HG03060 (cell line): ENCODE data around the gene GPR39.

ENCODE experiments used
- ATAC-seq: cut with Tn5 transposase; IDR thresholded peaks from one replicate; pipeline ENCODE4 v1.9.1; 2021; ENCODE audit warnings: low read depth, moderate number of reproducible peaks; ENCODE audit not compliant: unreplicated experiment

Gene GPR39

GRCh38 chr2:132623096-132623839 is 206.7 kb downstream of the GPR39 start:
- no peak for ATAC-seq

GRCh38 chr2:132627536-132627935 is 210.9 kb downstream of the GPR39 start:
- ATAC-seq, result no peak

- ATAC-seq, result no peak
These were observed 215.5 kb downstream of the GPR39 start for GRCh38 chr2:132632000-132632649.

- no peak for ATAC-seq
These were observed 217.0 kb downstream of the GPR39 start for GRCh38 chr2:132633635-132634034.

DNA sequence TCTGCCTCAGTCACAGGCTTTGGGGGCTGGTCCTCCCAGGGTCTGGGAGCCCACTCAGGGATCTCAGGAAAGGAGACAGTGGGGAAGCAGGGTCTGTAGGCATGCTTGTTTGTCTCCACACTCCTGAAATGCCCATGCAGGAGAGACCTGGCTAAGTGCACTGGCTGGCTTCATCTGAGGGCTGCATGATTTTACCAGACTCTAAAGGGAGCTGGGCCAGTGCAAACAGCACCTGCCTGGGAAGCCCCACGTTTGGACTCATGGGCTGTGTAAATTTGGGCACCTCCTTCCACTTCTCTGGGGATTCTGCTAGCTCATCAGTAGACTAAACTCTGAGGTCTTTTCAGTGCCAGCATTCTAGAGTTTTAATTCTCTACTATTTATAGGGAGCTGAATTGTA is 219.7 kb downstream of the GPR39 start:
- no peak for ATAC-seq

- ATAC-seq, result no peak
These were observed 221.9 kb downstream of the GPR39 start for GRCh38 chr2:132638313-132639040.

- no peak for ATAC-seq
These were observed 223.5 kb downstream of the GPR39 start for GRCh38 chr2:132640116-132640515.

DNA sequence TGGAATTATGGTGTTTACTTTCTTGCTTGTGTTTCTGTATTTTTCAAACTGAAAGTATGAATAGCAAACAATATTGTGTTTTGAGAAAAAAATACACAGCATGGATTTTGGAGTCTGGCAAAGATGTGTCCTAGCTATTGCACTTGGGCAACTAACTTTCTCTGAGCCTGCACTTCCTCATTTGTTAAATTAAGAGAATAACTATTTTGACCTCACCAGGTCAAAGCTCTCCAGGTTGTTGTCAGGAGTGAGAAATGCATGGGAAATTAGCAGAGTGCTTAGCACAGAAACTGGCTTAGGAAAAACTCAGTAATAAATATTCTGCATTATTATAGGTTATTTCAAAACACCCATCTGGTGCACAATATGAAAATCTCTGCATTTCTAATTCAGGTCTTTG is 225.2 kb downstream of the GPR39 start:
- ATAC-seq, result no peak

DNA sequence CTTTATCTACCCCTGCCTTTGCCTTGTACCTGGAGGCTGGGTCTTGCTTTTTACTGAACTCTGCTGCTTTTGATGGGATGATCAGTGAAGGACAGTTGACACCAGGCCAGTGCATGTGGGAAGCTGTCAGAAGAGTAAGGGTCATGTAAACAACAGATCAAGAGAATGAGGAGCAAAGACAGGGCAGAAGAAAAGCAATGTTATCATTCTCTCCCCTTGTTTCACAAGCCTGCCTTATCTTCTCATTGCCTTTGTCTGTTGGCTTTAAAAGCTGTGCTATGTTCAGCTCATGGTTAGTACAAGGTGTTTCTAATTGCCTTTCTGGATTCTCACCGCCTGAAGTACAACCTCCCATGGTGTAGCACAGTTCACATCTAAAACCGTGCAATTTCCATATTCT is 225.8 kb downstream of the GPR39 start:
- ATAC-seq, result no peak

DNA sequence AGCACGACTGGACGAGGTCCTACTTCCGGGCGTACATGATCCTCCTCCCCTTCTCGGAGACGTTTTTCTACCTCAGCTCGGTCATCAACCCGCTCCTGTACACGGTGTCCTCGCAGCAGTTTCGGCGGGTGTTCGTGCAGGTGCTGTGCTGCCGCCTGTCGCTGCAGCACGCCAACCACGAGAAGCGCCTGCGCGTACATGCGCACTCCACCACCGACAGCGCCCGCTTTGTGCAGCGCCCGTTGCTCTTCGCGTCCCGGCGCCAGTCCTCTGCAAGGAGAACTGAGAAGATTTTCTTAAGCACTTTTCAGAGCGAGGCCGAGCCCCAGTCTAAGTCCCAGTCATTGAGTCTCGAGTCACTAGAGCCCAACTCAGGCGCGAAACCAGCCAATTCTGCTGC is 228.6 kb downstream of the GPR39 start:
- ATAC-seq, result no peak

GRCh38 chr2:132645722-132646539 is 229.3 kb downstream of the GPR39 start:
- ATAC-seq, result no peak

DNA sequence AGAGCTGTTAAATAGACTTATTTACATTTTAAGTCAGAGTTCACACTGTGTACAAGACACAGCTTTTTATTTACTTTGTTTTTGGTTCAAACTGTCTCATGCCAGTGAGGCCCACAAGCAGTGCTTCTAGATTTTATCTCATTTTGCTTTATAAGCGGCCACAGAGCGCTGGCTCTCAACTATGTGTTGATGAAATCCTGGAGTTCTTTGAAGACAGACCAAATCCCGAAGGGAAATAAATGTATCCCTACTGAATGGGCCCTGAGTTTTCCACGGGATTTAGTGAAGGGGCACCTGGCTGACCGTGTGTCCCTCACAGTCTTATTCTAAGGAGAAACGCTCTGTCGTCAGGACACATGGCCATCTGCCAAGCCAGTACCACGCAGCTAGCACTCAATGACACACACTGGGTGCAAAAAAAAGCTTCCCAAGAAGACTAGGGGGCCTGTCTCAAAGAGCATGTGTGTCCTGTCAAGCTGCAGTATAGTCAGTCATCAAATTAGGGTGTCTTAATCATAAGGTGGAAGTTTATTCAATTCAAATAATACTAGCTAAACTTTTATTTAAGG is 230.0 kb downstream of the GPR39 start:
- ATAC-seq, result no peak

GRCh38 chr2:132651115-132652045 is 234.8 kb downstream of the GPR39 start:
- no peak for ATAC-seq

DNA sequence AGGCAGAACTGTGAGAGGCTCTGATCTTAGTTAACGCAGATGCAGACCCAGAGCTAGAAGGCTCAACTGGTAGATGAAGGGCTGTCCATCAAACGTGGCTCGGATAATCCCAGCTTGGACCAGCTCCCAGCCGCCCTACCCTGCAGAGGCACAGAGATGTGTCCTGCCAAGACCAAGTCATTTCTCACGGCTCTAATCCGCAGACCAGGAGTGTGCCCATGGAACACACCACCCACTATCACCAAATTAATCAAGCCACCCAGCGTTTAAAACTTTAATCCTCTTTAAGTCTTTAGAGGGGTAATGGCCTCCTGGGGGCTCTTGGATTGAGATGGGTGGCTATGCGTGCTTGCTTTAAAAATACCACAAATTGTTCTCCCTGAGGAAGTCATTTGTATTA is 235.9 kb downstream of the GPR39 start:
- ATAC-seq, result no peak

DNA sequence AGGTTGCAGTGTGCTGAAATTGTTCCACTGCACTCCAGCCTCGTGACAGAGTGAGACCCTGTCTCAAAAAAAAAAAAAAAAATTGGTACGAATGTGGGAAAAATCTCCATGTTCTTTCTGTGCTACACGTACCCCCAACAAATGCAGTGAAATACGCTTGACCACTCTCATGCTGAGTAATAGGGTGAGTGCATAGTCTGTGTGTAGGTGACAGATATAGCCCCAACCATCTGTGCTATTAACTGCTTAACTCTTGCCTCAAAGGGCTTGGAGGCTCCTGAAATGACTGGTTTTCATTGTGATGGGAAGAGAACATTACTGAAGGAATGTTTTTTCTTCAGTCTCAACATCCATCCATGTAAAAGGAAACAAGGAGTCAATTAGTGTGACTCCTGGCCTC is 237.7 kb downstream of the GPR39 start:
- no peak for ATAC-seq

- no peak for ATAC-seq
These were observed 238.4 kb downstream of the GPR39 start for GRCh38 chr2:132654968-132655367.

DNA sequence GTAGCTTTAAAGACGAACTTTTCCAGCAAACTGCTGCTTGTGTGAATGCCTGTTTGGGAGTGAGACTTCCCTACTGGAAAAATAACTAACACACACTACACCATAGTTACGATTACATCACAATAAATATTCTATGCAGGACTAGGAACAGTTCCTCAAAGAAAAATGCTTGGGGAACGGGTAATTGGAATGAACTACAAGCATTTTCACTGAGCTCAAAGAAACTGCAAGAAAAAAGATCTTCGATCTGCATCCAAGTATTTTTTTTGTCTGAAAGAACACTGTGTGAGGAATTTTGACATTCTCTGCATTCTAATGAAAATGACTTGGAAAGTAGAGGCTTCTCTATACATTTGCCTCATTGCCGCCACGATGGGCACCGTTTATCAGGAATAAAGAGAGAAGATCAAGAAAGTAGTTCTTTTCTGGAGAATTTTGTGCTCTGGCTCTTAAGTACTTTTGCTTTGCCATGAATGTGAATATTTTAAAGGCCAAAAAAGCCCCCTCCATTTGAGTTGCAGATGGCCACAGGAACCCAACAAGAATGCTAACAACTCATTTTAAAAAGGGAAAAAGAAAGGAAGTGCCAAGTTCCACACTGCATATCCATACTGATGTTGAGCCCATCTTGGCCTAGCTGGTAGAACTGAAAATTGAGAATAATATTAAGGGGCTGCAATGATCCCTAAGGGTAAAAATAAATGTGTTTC is 239.8 kb downstream of the GPR39 start:
- no peak for ATAC-seq

DNA sequence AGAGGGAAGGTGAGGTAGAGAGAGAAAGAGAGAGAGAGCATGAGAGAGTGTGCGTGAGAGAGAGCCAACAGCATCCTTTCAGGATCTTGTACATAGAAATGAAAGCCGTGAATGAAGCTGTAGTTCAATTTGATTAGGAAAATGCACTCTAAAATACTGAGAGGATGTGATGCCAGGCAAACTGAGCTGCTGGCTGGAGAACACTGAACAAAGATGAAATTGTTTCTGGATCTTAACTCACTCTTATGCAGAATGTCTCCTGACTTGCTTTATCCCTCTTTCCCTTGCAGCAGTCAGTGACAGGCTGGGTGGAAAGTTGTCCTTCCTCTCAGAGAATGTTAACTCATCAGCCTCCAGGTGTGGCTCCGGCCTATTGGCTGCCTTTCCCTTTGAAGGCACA is 242.7 kb downstream of the GPR39 start:
- ATAC-seq, result no peak

- ATAC-seq, result no peak
These were observed 246.1 kb downstream of the GPR39 start for GRCh38 chr2:132662732-132663131.
